SK-N-SH (cell line): Measurements from ENCODE around the gene NLN. TPM values are rescaled to one million over a fixed set of nuclear protein-coding genes. Genes with fewer than 3 reads are reported as not detected.
A peak's percentile ranks its signal among the peaks of the same experiment; 100 is the strongest.

ENCODE experiments used
- CTCF ChIA-PET: fragments of 300-600, 350-600 bp; formaldehyde crosslinking; extraction: SDS; loops from one replicate; lab custom pipeline; 2021; lab: Yijun Ruan, JAX
- POLR2A ChIA-PET: fragments of 350-600 bp; sonication (Branson Sonifier 250); formaldehyde crosslinking; extraction: SDS; loops from one replicate; lab custom pipeline; 2020; ENCODE audit warnings: antibody characterized with exemption, inconsistent platforms; lab: Yijun Ruan, JAX
- DNase-seq: peaks from one replicate; pipeline ENCODE4 v3.0.0; 2012
- H2AFZ ChIP-seq: fragments of 200-600 bp; sonication (generic); 2 replicates; pipeline ENCODE4 v1.8.1; 2016; ENCODE audit warnings: antibody characterized with exemption, mild to moderate bottlenecking, low read depth
- H3F3A ChIP-seq: fragments of 200-600 bp; sonication (generic); replicated peaks from 2 replicates; pipeline ENCODE3; 2016; ENCODE audit warnings: antibody characterized with exemption, mild to moderate bottlenecking; ENCODE audit not compliant: insufficient read depth
- H3K27ac ChIP-seq, 2 experiments: fragments of 200-500 bp in 1 of 2; fragments of 200-600 bp in 1 of 2; sonication (Bioruptor generic) in 1 of 2; sonication (generic), shearing (Covaris generic) in 1 of 2; 2 replicates each; pipeline versions ENCODE4 v1.5.1 to v1.6.1; 2014 to 2016; ENCODE audit warnings: low read depth in 2 of 2, inconsistent platforms in 1 of 2, low read length in 1 of 2, mild to moderate bottlenecking in 1 of 2, mixed read lengths in 1 of 2
- H3K27me3 ChIP-seq: fragments of 200-600 bp; sonication (generic), shearing (Covaris generic); 2 replicates; pipeline ENCODE4 v1.6.1; 2016; ENCODE audit warnings: mixed run types; ENCODE audit not compliant: insufficient read depth
- H3K36me3 ChIP-seq, 2 experiments: fragments of 200-500 bp in 1 of 2; fragments of 200-600 bp in 1 of 2; sonication (Bioruptor generic) in 1 of 2; sonication (generic) in 1 of 2; replicated peaks in 1 of 2; 2 replicates each; pipeline versions ENCODE3 to v1.5.1; 2014 to 2016; ENCODE audit warnings: low read length in 1 of 2, mild to moderate bottlenecking in 1 of 2; ENCODE audit not compliant: insufficient read depth in 2 of 2, control insufficient read depth in 1 of 2
- H3K4me1 ChIP-seq, 2 experiments: fragments of 200-500 bp in 1 of 2; fragments of 200-600 bp in 1 of 2; sonication (Bioruptor generic) in 1 of 2; sonication (generic), shearing (Covaris generic) in 1 of 2; 2 replicates each; pipeline versions ENCODE4 v1.5.1 to v1.6.1; 2014 to 2016; ENCODE audit warnings: low read depth in 1 of 2, low read length in 1 of 2, mixed run types in 1 of 2; ENCODE audit not compliant: insufficient read depth in 2 of 2, control insufficient read depth in 1 of 2
- H3K4me2 ChIP-seq: fragments of 200-600 bp; sonication (generic), shearing (Covaris generic); 2 replicates; pipeline ENCODE4 v1.6.1; 2017; ENCODE audit warnings: mixed run types
- H3K4me3 ChIP-seq, 2 experiments: fragments of 200-500 bp in 1 of 2; fragments of 200-600 bp in 1 of 2; sonication (Bioruptor generic) in 1 of 2; sonication (generic), shearing (Covaris generic) in 1 of 2; 2 replicates each; pipeline versions ENCODE4 v1.5.1 to v1.8.1; 2014 to 2016; ENCODE audit warnings: low read depth in 2 of 2, inconsistent platforms in 1 of 2, low read length in 1 of 2, mild to moderate bottlenecking in 1 of 2, mixed read lengths in 1 of 2, moderate library complexity in 1 of 2
- H3K79me2 ChIP-seq: fragments of 200-600 bp; sonication (generic); 2 replicates; pipeline ENCODE4 v1.8.1; 2017; ENCODE audit warnings: mild to moderate bottlenecking; ENCODE audit not compliant: insufficient read depth
- H3K9ac ChIP-seq: fragments of 200-600 bp; sonication (generic); 2 replicates; pipeline ENCODE4 v1.6.1; 2017; ENCODE audit warnings: mixed run types
- H3K9me2 ChIP-seq: fragments of 200-600 bp; sonication (generic); 2 replicates; pipeline ENCODE4 v1.6.1; 2017; ENCODE audit warnings: mixed run types
- H3K9me3 ChIP-seq: fragments of 200-600 bp; sonication (generic); 2 replicates; pipeline ENCODE4 v1.6.1; 2017; ENCODE audit warnings: mixed run types, mild to moderate bottlenecking, moderate library complexity
- H4K20me1 ChIP-seq: fragments of 200-600 bp; sonication (generic); 2 replicates; pipeline ENCODE4 v1.6.1; 2017; ENCODE audit warnings: mild to moderate bottlenecking, mixed run types; ENCODE audit not compliant: insufficient read depth
- EP300 ChIP-seq, 2 experiments: IDR thresholded peaks; 2 replicates each; pipeline versions ENCODE4 v1.4.0 to v1.6.1; 2012; ENCODE audit warnings: borderline replicate concordance in 1 of 2, low read depth in 1 of 2, low read length in 1 of 2
- FOXM1 ChIP-seq: IDR thresholded peaks from 2 replicates; pipeline ENCODE4 v1.4.0; 2012; ENCODE audit warnings: low read depth, mild to moderate bottlenecking
- MAX ChIP-seq: IDR thresholded peaks from 2 replicates; pipeline ENCODE4 v1.4.0; 2012; ENCODE audit warnings: low read depth
- MEF2A ChIP-seq: IDR thresholded peaks from 2 replicates; pipeline ENCODE4 v1.4.0; 2012; ENCODE audit warnings: low read depth, borderline replicate concordance
- NFIC ChIP-seq: IDR thresholded peaks from 2 replicates; pipeline ENCODE4 v1.4.0; 2012; ENCODE audit warnings: borderline replicate concordance
- PBX3 ChIP-seq: IDR thresholded peaks from 2 replicates; pipeline ENCODE4; 2012
- POLR2AphosphoS5 ChIP-seq: IDR thresholded peaks from 2 replicates; pipeline ENCODE4 v1.6.1; 2012; ENCODE audit warnings: low read depth, low read length
- RAD21 ChIP-seq: IDR thresholded peaks from 2 replicates; pipeline ENCODE4 v1.6.1; 2012; ENCODE audit warnings: mild to moderate bottlenecking, low read length
- RCOR1 ChIP-seq: fragments of 150-350 bp; IDR thresholded peaks from 2 replicates; pipeline ENCODE4 v1.6.1; 2017; ENCODE audit warnings: antibody characterized with exemption, low read length
- REST ChIP-seq: IDR thresholded peaks from 2 replicates; pipeline ENCODE4 v1.6.1; 2012; ENCODE audit warnings: mild to moderate bottlenecking, low read depth, low read length, moderate library complexity
- RFX5 ChIP-seq: IDR thresholded peaks from 2 replicates; pipeline ENCODE4 v1.6.1; 2012; ENCODE audit warnings: mild to moderate bottlenecking, improper control_type of control experiment, low read length
- RXRA ChIP-seq: IDR thresholded peaks from 2 replicates; pipeline ENCODE4 v1.4.0; 2012; ENCODE audit warnings: low read depth, mild to moderate bottlenecking, borderline replicate concordance
- SIN3A ChIP-seq: IDR thresholded peaks from 2 replicates; pipeline ENCODE4 v1.6.1; 2012; ENCODE audit warnings: low read depth, mild to moderate bottlenecking, low read length, moderate library complexity, borderline replicate concordance
- SMC3 ChIP-seq: IDR thresholded peaks from 2 replicates; pipeline ENCODE4 v1.6.1; 2012; ENCODE audit warnings: low read depth, low read length, improper control_type of control experiment
- TEAD4 ChIP-seq: IDR thresholded peaks from 2 replicates; pipeline ENCODE4 v1.4.0; 2012; ENCODE audit warnings: mild to moderate bottlenecking, borderline replicate concordance; ENCODE audit not compliant: insufficient read depth
- USF2 ChIP-seq: fragments of 150-350 bp; IDR thresholded peaks from 2 replicates; pipeline ENCODE4 v1.6.1; 2017; ENCODE audit warnings: antibody characterized with exemption, low read length, low read depth, borderline replicate concordance
- YY1 ChIP-seq: IDR thresholded peaks from 2 replicates; pipeline ENCODE4 v1.4.0; 2012; ENCODE audit warnings: low read depth, mild to moderate bottlenecking
- WGBS: methylation state at CpG from one replicate; pipeline ENCODE4 v1.1.6; 2017; ENCODE audit warnings: low lambda C conversion rate; 5-methylcytosine and 5-hydroxymethylcytosine counted together
- polyA plus RNA-seq, 3 experiments: library from polyadenylated mRNA; depleted of rRNA; stranded (reverse); fragments of >200 nt; gene quantifications; 2 replicates each; pipeline ENCODE4 v1.2.3, GENCODE V29; 2012

Gene NLN
- polyA plus RNA-seq, 1 of the 3 experiments (the other 2 are of a cell fraction), result 17.1 TPM

GRCh38 chr5:65801352-65801783 lies 79.4 kb downstream of the NLN start:
- WGBS, result 83% methylated on average over 3 of the region's 3 CpGs
- CTCF ChIA-PET, result no interaction called here
- H3K9ac ChIP-seq, result no peak overlapping the region

More at GRCh38 chr5:65801352-65801783, 79.4 kb downstream of the NLN start:
- TF ChIP-seq MEF2A (no peak), TEAD4 (no peak), USF2 (no peak), RXRA (no peak), MAX (no peak), YY1 (no peak), NFIC (no peak), SIN3A (no peak), RCOR1 (no peak), RFX5 (no peak), SMC3 (no peak), RAD21 (no peak), PBX3 (no peak), POLR2AphosphoS5 (no peak), REST (no peak), EP300 (IDR thresholded peaks at IDR 0.05; ENCODE audit: borderline replicate concordance in 1 of 2, low read depth in 1 of 2, low read length in 1 of 2) (no peak), FOXM1 (no peak)
- TF ChIP-seq, all 33 proteins: peak for 0
- H3K36me3 ChIP-seq, result peaks cover 11 to 34% of the 10 kb centered on the region in 2 experiments
- POLR2A ChIA-PET, result no interaction called here
- H3K9me2 ChIP-seq, result no peaks in the 10 kb centered on the region
- no peak overlapping the region for H3K4me2 ChIP-seq
- H3K9me3 ChIP-seq, result no peaks in the 10 kb centered on the region
- H4K20me1 ChIP-seq, result no peaks in the 10 kb centered on the region
- H2AFZ ChIP-seq, result no peak overlapping the region
- H3K79me2 ChIP-seq, result no peaks in the 10 kb centered on the region
- H3F3A ChIP-seq, result peaks cover 7% of the 10 kb centered on the region
- no peaks in the 10 kb centered on the region for H3K27me3 ChIP-seq
- no peak overlapping the region for H3K4me3 ChIP-seq
- H3K4me1 ChIP-seq, result no peaks in the 10 kb centered on the region
- DNase-seq, result no peak
- peak overlapping the region in 1 of 2 experiments; percentile 11; a peak in 1 of 4 replicates for H3K27ac ChIP-seq
